HepG2 (cell line): Measurements from ENCODE around the gene C18orf63. TPM values are rescaled to one million over a fixed set of nuclear protein-coding genes. Genes with fewer than 3 reads are reported as not detected.

Source experiments
- ATAC-seq: fragments of 200-7000 bp; cut with Tn5 transposase; 3 replicates; pipeline ENCODE4 v1.9.1; 2020; ENCODE audit warnings: mild to moderate bottlenecking, moderate library complexity
- BruUV-seq: library from RNA; stranded (reverse); fragments of 400-500 nt; replicated peaks from 2 replicates; lab custom pipeline; 2021; lab: Mats Ljungman, UMichigan
- CTCF ChIA-PET: fragments of 300-600 bp; formaldehyde crosslinking; extraction: SDS; loops from one replicate; lab custom pipeline; 2021; ENCODE audit warnings: low total read pairs, inconsistent platforms, low intra/inter-chr PET ratio; lab: Yijun Ruan, JAX
- POLR2A ChIA-PET: fragments of 350-600 bp; sonication (Branson Sonifier 250); formaldehyde crosslinking; loops from one replicate; lab custom pipeline; 2020; ENCODE audit warnings: antibody characterized with exemption, inconsistent platforms; lab: Yijun Ruan, JAX
- DNase-seq: peaks from one replicate; pipeline ENCODE4 v3.0.0-alpha.2; 2015; ENCODE audit warnings: low spot score
- FAIRE-seq: peaks from 3 replicates; lab custom pipeline; 2011; peaks lifted over from hg19 to GRCh38; lab: Jason Lieb, UNC
- H2AFZ ChIP-seq: one replicate; pipeline ENCODE4 v1.6.1; 2011; ENCODE audit warnings: low read length, inconsistent platforms
- H3K27ac ChIP-seq: fragments of 300-600 bp; 3 replicates; pipeline ENCODE4 v1.8.0; 2011; ENCODE audit warnings: mixed run types, mild to moderate bottlenecking, mixed read lengths, low read length, inconsistent platforms; ENCODE audit not compliant: insufficient read depth; ENCODE audit errors: extremely low read length
- H3K27me3 ChIP-seq, 2 experiments: fragments of 200-600 bp in 1 of 2; 2 replicates in 1 of 2; 3 replicates in 1 of 2; pipeline versions ENCODE4 v1.6.0 to v1.8.0; 2011; ENCODE audit warnings: low read length in 2 of 2, mild to moderate bottlenecking in 2 of 2, moderate library complexity in 2 of 2, inconsistent platforms in 1 of 2; ENCODE audit not compliant: insufficient read depth in 2 of 2, control insufficient read depth in 1 of 2
- H3K36me3 ChIP-seq, 2 experiments: fragments of 200-600 bp in 1 of 2; replicated peaks in 1 of 2; 2 replicates in 1 of 2; 3 replicates in 1 of 2; pipeline versions ENCODE4 v1.5.1 to v1.8.0; 2011; ENCODE audit warnings: low read length in 2 of 2, inconsistent platforms in 1 of 2; ENCODE audit not compliant: insufficient read depth in 2 of 2, control insufficient read depth in 1 of 2
- H3K4me1 ChIP-seq: 2 replicates; pipeline ENCODE4 v1.5.1; 2012; ENCODE audit warnings: low read length, inconsistent platforms; ENCODE audit not compliant: insufficient read depth
- H3K4me2 ChIP-seq: 2 replicates; pipeline ENCODE4 v1.6.0; 2011; ENCODE audit warnings: low read depth, low read length, inconsistent platforms
- H3K4me3 ChIP-seq, 3 experiments: fragments of 200-600 bp in 1 of 3; sonication (generic), shearing (Covaris generic) in 1 of 3; replicated peaks in 1 of 3; 2 replicates each; pipeline ENCODE4 v1.5.1; 2011 to 2016; ENCODE audit warnings: low read length in 3 of 3, inconsistent platforms in 2 of 3, low read depth in 2 of 3, mild to moderate bottlenecking in 2 of 3, control low read depth in 1 of 3, mixed read lengths in 1 of 3; ENCODE audit not compliant: insufficient read depth in 1 of 3
- H3K79me2 ChIP-seq: one replicate; pipeline ENCODE4 v1.6.1; 2011; ENCODE audit warnings: low read length, inconsistent platforms; ENCODE audit not compliant: insufficient read depth
- H3K9ac ChIP-seq: 2 replicates; pipeline ENCODE4 v1.6.0; 2011; ENCODE audit warnings: mild to moderate bottlenecking, low read depth, low read length, inconsistent platforms; ENCODE audit not compliant: insufficient read depth
- H3K9me3 ChIP-seq: 2 replicates; pipeline ENCODE4 v1.5.1; 2012; ENCODE audit warnings: mild to moderate bottlenecking, low read length
- H4K20me1 ChIP-seq: 2 replicates; pipeline ENCODE4 v1.6.0; 2011; ENCODE audit warnings: inconsistent platforms, mild to moderate bottlenecking, low read length, moderate library complexity; ENCODE audit not compliant: insufficient read depth
- EED ChIP-seq: sonication (generic); formaldehyde crosslinking; IDR thresholded peaks from 2 replicates; pipeline ENCODE4 v1.5.0; 2020; ENCODE audit warnings: mild to moderate bottlenecking, missing genetic modification reagents
- FOXO1 ChIP-seq: sonication (generic); formaldehyde crosslinking; IDR thresholded peaks from 2 replicates; pipeline ENCODE4 v1.4.0; 2020; ENCODE audit warnings: missing genetic modification reagents
- HBP1 ChIP-seq: IDR thresholded peaks from 2 replicates; pipeline ENCODE4 v1.6.1; 2016; ENCODE audit warnings: low read depth, control low read depth
- IKZF4 ChIP-seq: sonication (generic); formaldehyde crosslinking; IDR thresholded peaks from 2 replicates; pipeline ENCODE4 v1.5.1; 2020; ENCODE audit warnings: borderline replicate concordance, mild to moderate bottlenecking, low read depth, missing genetic modification reagents; ENCODE audit errors: not compliant biosample characterization
- MATR3 ChIP-seq: sonication (generic); formaldehyde crosslinking; IDR thresholded peaks from 2 replicates; pipeline ENCODE4 v1.4.0; 2020; ENCODE audit warnings: missing genetic modification reagents
- MEIS2 ChIP-seq: sonication (generic); formaldehyde crosslinking; IDR thresholded peaks from 2 replicates; pipeline ENCODE4 v1.9.0; 2021; ENCODE audit warnings: mild to moderate bottlenecking, missing genetic modification reagents
- MIER2 ChIP-seq: IDR thresholded peaks from 2 replicates; pipeline ENCODE4 v1.6.1; 2016; ENCODE audit warnings: missing biosample characterization, missing genetic modification reagents
- SIX1 ChIP-seq: sonication (generic); formaldehyde crosslinking; IDR thresholded peaks from 2 replicates; pipeline ENCODE4 v1.4.0; 2020; ENCODE audit warnings: missing genetic modification reagents, borderline replicate concordance
- SMARCC2 ChIP-seq: fragments of 450-650 bp; IDR thresholded peaks from 2 replicates; pipeline ENCODE4 v1.6.1; 2017; ENCODE audit warnings: antibody characterized with exemption, mild to moderate bottlenecking
- SP2 ChIP-seq: sonication (generic); formaldehyde crosslinking; IDR thresholded peaks from 2 replicates; pipeline ENCODE4 v1.5.1; 2020; ENCODE audit warnings: mild to moderate bottlenecking, missing genetic modification reagents
- SPEN ChIP-seq: sonication (generic); formaldehyde crosslinking; IDR thresholded peaks from 2 replicates; pipeline ENCODE4 v1.5.1; 2020; ENCODE audit warnings: low read depth, mild to moderate bottlenecking, missing genetic modification reagents
- TCF7L2 ChIP-seq: IDR thresholded peaks from 2 replicates; pipeline ENCODE4 v1.6.1; 2011; ENCODE audit warnings: mild to moderate bottlenecking, low read depth, low read length, moderate library complexity
- TFAP4 ChIP-seq: sonication (generic); IDR thresholded peaks from 2 replicates; pipeline ENCODE4 v1.6.1; 2016; ENCODE audit warnings: low read depth, borderline replicate concordance
- ZMAT3 ChIP-seq: sonication (generic); formaldehyde crosslinking; conservative IDR thresholded peaks from 2 replicates; pipeline ENCODE4 v1.7.0; 2021; ENCODE audit warnings: missing genetic modification reagents
- ZNF382 ChIP-seq: sonication (generic); formaldehyde crosslinking; IDR thresholded peaks from 2 replicates; pipeline ENCODE4 v1.5.0; 2020; ENCODE audit warnings: missing genetic modification reagents, mild to moderate bottlenecking, borderline replicate concordance
- ZNF414 ChIP-seq: sonication (generic); formaldehyde crosslinking; IDR thresholded peaks from 2 replicates; pipeline ENCODE4 v1.5.0; 2020; ENCODE audit warnings: missing genetic modification reagents
- ZNF772 ChIP-seq: sonication (generic); formaldehyde crosslinking; IDR thresholded peaks from 2 replicates; pipeline ENCODE4 v1.5.0; 2020; ENCODE audit warnings: mild to moderate bottlenecking, missing genetic modification reagents
- WGBS: methylation state at CpG from one replicate; pipeline ENCODE4 v1.1.6; 2017; ENCODE audit warnings: low lambda C conversion rate; 5-methylcytosine and 5-hydroxymethylcytosine counted together
- in situ Hi-C: cut with HindIII; loops from 2 replicates; pipeline ENCODE4 v1.10.0; 2017; ENCODE audit warnings: low pct_unique_long_range_greater_than_20kb; ENCODE audit not compliant: extremely low pct_ligation_motif_present
- intact Hi-C: fragments of 100-400 bp; cut with micrococcal nuclease; formaldehyde crosslinking; loops from one replicate; pipeline ENCODE4 v1.10.0; 2022; ENCODE audit not compliant: unreplicated experiment
- polyA plus RNA-seq, 8 experiments: library from polyadenylated mRNA; depleted of rRNA in 3 of 8; stranded (reverse) in 7 of 8; unstranded in 1 of 8; fragments of >200 nt; fragmentation: Illumina TruSeq in 4 of 8; extraction: Trizol in 4 of 8; gene quantifications; 2 replicates each; pipeline versions ENCODE4 v1.2.1 to v1.2.3, GENCODE V29; 2011 to 2016; ENCODE audit warnings: low read depth in 4 of 8, missing spikeins in 1 of 8, mixed read lengths in 1 of 8; ENCODE audit not compliant: insufficient read depth in 1 of 8
- total RNA-seq, 5 experiments: library from RNA; depleted of rRNA; stranded (reverse); fragments of >200 nt; fragmentation: Illumina TruSeq; extraction: Trizol; gene quantifications; 2 replicates each; pipeline ENCODE4 v1.2.3, GENCODE V29; 2016; ENCODE audit warnings: low read depth in 1 of 5

C18orf63 gene
- total and polyA plus RNA-seq, 2 of the 13 experiments (the other 11 are each of a cell fraction or from before 2014, with no cell fraction given) = 0.01 TPM; not detected in 1

GRCh38 chr18:74400813-74401212 is 85.2 kb downstream of the C18orf63 start:
- CTCF ChIA-PET = no interaction called here
- FAIRE-seq = no peak
- H3K36me3 ChIP-seq = no peaks in the 10 kb centered on the region
- no peak for DNase-seq
- in situ Hi-C loops = no loop called here
- POLR2A ChIA-PET = no interaction called here
- BruUV-seq = no TSS peak
- 57% methylated on average over 4 of the region's 4 CpGs for WGBS
- no peak overlapping the region for H3K27ac ChIP-seq
- TF ChIP-seq SIX1 (CRISPR knock-in tag) (no peak), MEIS2 (CRISPR knock-in tag) (no peak), MIER2 (CRISPR knock-in tag) (no peak), SPEN (CRISPR knock-in tag) (no peak), ZNF772 (CRISPR knock-in tag) (no peak), SP2 (CRISPR knock-in tag) (no peak), ZMAT3 (CRISPR knock-in tag) (no peak)
- H3K4me1 ChIP-seq = no peaks in the 10 kb centered on the region
- no peak overlapping the region for H2AFZ ChIP-seq
- no peak overlapping the region for H3K4me2 ChIP-seq
- H3K9ac ChIP-seq = no peak overlapping the region
- intact Hi-C loops = no loop called here
- no peaks in the 10 kb centered on the region for H3K79me2 ChIP-seq
- no peak for ATAC-seq
- H3K9me3 ChIP-seq = no peaks in the 10 kb centered on the region
- H4K20me1 ChIP-seq = no peaks in the 10 kb centered on the region
- H3K4me3 ChIP-seq = no peak overlapping the region
- peaks cover 0 to 27% of the 10 kb centered on the region in 2 experiments; a peak in 3 of 5 replicates for H3K27me3 ChIP-seq

- Histone ChIP-seq H3K4me1 (no peaks in the 10 kb centered on the region), H3K79me2 (no peaks in the 10 kb centered on the region), H3K9ac (no peak overlapping the region), H3K27ac (no peak overlapping the region), H4K20me1 (no peaks in the 10 kb centered on the region), H3K4me2 (no peak overlapping the region), H3K36me3 (no peaks in the 10 kb centered on the region), H3K27me3 (peaks cover 0 to 17% of the 10 kb centered on the region in 2 experiments; a peak in 3 of 5 replicates), H3K9me3 (no peaks in the 10 kb centered on the region), H2AFZ (no peak overlapping the region), H3K4me3 (no peak overlapping the region)
- POLR2A ChIA-PET = no interaction called here
- no TSS peak for BruUV-seq
- in situ Hi-C loops (no loop called here), intact Hi-C loops (no loop called here)
- no peak for DNase-seq
- no peak for FAIRE-seq
- WGBS = 49% methylated on average over 8 of the region's 9 CpGs
- TF ChIP-seq EED (CRISPR knock-in tag) = no peak
- TF ChIP-seq MATR3 (CRISPR knock-in tag) = no peak
- TF ChIP-seq HBP1 (CRISPR knock-in tag) = no peak
- TF ChIP-seq TFAP4 = no peak
- no peak for TF ChIP-seq ZNF414 (CRISPR knock-in tag)
- TF ChIP-seq IKZF4 (CRISPR knock-in tag) = no peak
- TF ChIP-seq ZNF382 (CRISPR knock-in tag) = no peak
- no peak for TF ChIP-seq TCF7L2
- no peak for TF ChIP-seq SMARCC2
- no peak for TF ChIP-seq FOXO1
- CTCF ChIA-PET = no interaction called here
- ATAC-seq = no peak
These were observed 87.3 kb downstream of the C18orf63 start for GRCh38 chr18:74402806-74403433.
